Spleen (tissue), 11 donors: ENCODE measurements around the gene NCOA1. TPM values are rescaled to one million over a fixed set of nuclear protein-coding genes. Genes with fewer than 3 reads are reported as not detected.

Source experiments
- DNase-seq: peaks from one replicate; pipeline ENCODE4 v3.0.0-alpha.2; 2020
- H3K27ac ChIP-seq, 8 donors: fragments of 200-600 bp; sonication (generic) in 7 of 8; 1 replicate in 4 of 8; 2 replicates in 4 of 8; pipeline versions ENCODE4 v1.5.0 to v1.8.0; 2016 to 2021; ENCODE audit warnings: inconsistent platforms in 4 of 8, mild to moderate bottlenecking in 4 of 8, moderate library complexity in 1 of 8
- H3K27me3 ChIP-seq, 7 donors: fragments of 200-600 bp; sonication (generic) in 6 of 7; replicated peaks in 1 of 7; 1 replicate in 4 of 7; 2 replicates in 3 of 7; pipeline versions ENCODE4 v1.5.0 to v1.8.0; 2016 to 2021; ENCODE audit warnings: inconsistent platforms in 3 of 7, mild to moderate bottlenecking in 1 of 7
- H3K36me3 ChIP-seq, 6 donors: fragments of 200-600 bp; sonication (generic) in 5 of 6; 1 replicate in 4 of 6; 2 replicates in 2 of 6; pipeline versions ENCODE4 v1.5.0 to v1.8.0; 2016 to 2021; ENCODE audit warnings: inconsistent platforms in 2 of 6
- H3K4me1 ChIP-seq, 6 donors: fragments of 200-600 bp; sonication (generic) in 5 of 6; 1 replicate in 3 of 6; 2 replicates in 3 of 6; pipeline versions ENCODE4 v1.5.0 to v1.8.0; 2016 to 2021; ENCODE audit warnings: inconsistent platforms in 3 of 6
- H3K4me3 ChIP-seq, 8 donors: fragments of 200-600 bp; sonication (generic) in 7 of 8; 1 replicate in 4 of 8; 2 replicates in 4 of 8; pipeline versions ENCODE4 v1.5.0 to v1.8.0; 2016 to 2021; ENCODE audit warnings: inconsistent platforms in 4 of 8, mild to moderate bottlenecking in 4 of 8, moderate library complexity in 2 of 8
- H3K9me3 ChIP-seq, 8 donors: fragments of 200-600 bp; sonication (generic) in 7 of 8; 1 replicate in 4 of 8; 2 replicates in 4 of 8; pipeline versions ENCODE4 v1.5.0 to v1.8.0; 2016 to 2021; ENCODE audit warnings: inconsistent platforms in 4 of 8
- CTCF ChIP-seq, 11 experiments: fragments of 200-600 bp in 7 of 11; fragments of 450-650 bp in 4 of 11; sonication (generic) in 4 of 11; IDR thresholded peaks in 8 of 11; conservative IDR thresholded peaks in 3 of 11; 1 replicate in 7 of 11; 2 replicates in 4 of 11; pipeline versions ENCODE4 v1.4.0 to v1.8.0; 2016 to 2021; ENCODE audit warnings: antibody characterized with exemption in 11 of 11, inconsistent platforms in 4 of 11, mild to moderate bottlenecking in 1 of 11
- POLR2A ChIP-seq, 3 donors: fragments of 450-650 bp; IDR thresholded peaks; one replicate each; pipeline ENCODE4 v1.5.1; 2017; ENCODE audit warnings: antibody characterized with exemption in 3 of 3, mild to moderate bottlenecking in 1 of 3
- POLR2AphosphoS5 ChIP-seq, 3 donors: sonication (generic); formaldehyde crosslinking; IDR thresholded peaks; one replicate each; pipeline ENCODE4 v1.5.1; 2017; ENCODE audit warnings: antibody characterized with exemption in 3 of 3
- WGBS, 5 donors: extraction: QIAGEN DNeasy Blood & Tissue Kit in 3 of 5; methylation state at CpG; one replicate each; pipeline versions ENCODE4 v1.1.5 to v1.1.7; 2013 to 2018; 5-methylcytosine and 5-hydroxymethylcytosine counted together
- intact Hi-C: fragments of 100-400 bp; cut with DNase I; formaldehyde crosslinking; loops from one replicate; pipeline ENCODE4 v1.15.0; 2023; ENCODE audit warnings: low total_unique reads
- polyA plus RNA-seq, 3 donors: library from polyadenylated mRNA; stranded (reverse); fragments of 200-250 nt; gene quantifications; one replicate each; pipeline ENCODE4 v1.2.1, GENCODE V29; 2013
- total RNA-seq, 7 donors: library from RNA; depleted of rRNA in 3 of 7; stranded (reverse); fragments of >200 nt in 3 of 7; fragmentation: NEBNext Ultra II Directional in 4 of 7; extraction: Animal tissue kit (Norgen Biotek cat#: 25700) in 4 of 7; gene quantifications; one replicate each; pipeline versions ENCODE4 v1.1.0 to v1.2.1, GENCODE V29; 2016 to 2021
- donor health status: healthy with polysubstance abuse.
- donor health status: DM: no; HTN: no; CAD: no; lungs with moderate emphysema.
- donor health status: DM: no; HTN: no; CAD: no.
- donor health status: Bipolar disorder and iron deficiency.
- donor health status: healthy.
- donor health status: DM: no; HTN: no; CAD: no.
- donor health status: DM: yes; HTN: yes; CAD: no.

The NCOA1 gene
- total and polyA plus RNA-seq, 10 donors = 4.4 to 73.6 (median 54.4) TPM

GRCh38 chr2:24667542-24667941, 176.5 kb downstream of the NCOA1 start:
- intact Hi-C loops = no loop called here
- no peaks in the 10 kb centered on the region for H3K9me3 ChIP-seq
- no peak for DNase-seq
- H3K36me3 ChIP-seq = peaks cover 0 to 51% (median 3%) of the 10 kb centered on the region in 6 donors
- no peak for TF ChIP-seq POLR2A (IDR thresholded peaks at IDR 0.05)
- no peak for TF ChIP-seq CTCF (IDR thresholded peaks at IDR 0.05 in 8 of 11, conservative IDR thresholded peaks at IDR 0.05 in 3 of 11)
- TF ChIP-seq POLR2AphosphoS5 (IDR thresholded peaks at IDR 0.05) = no peak
- peaks cover 0 to 6% (median 0%) of the 10 kb centered on the region in 6 donors for H3K4me1 ChIP-seq
- WGBS, 5 donors = 94 to 100% (median 98%) methylated on average over 1 of the region's 1 CpG
- H3K4me3 ChIP-seq = no peak overlapping the region
- no peak overlapping the region for H3K27ac ChIP-seq
- no peaks in the 10 kb centered on the region for H3K27me3 ChIP-seq

GRCh38 chr2:24671230-24671629, 180.2 kb downstream of the NCOA1 start:
- H3K36me3 ChIP-seq = peaks cover 0 to 61% (median 3%) of the 10 kb centered on the region in 6 donors

GRCh38 chr2:24672589-24672988, 181.5 kb downstream of the NCOA1 start:
- no peaks in the 10 kb centered on the region for H3K27me3 ChIP-seq
- intact Hi-C loops = no loop called here
- WGBS, 5 donors = 53 to 79% (median 74%) methylated on average over 3 of the region's 3 CpGs

More at GRCh38 chr2:24671230-24671629, 180.2 kb downstream of the NCOA1 start:
- H3K27me3 ChIP-seq = no peaks in the 10 kb centered on the region
- no peak overlapping the region for H3K4me3 ChIP-seq
- intact Hi-C loops = no loop called here
- no peaks in the 10 kb centered on the region for H3K9me3 ChIP-seq
- H3K27ac ChIP-seq = no peak overlapping the region
- peaks cover 0 to 9% (median 0%) of the 10 kb centered on the region in 6 donors for H3K4me1 ChIP-seq
- TF ChIP-seq POLR2A (IDR thresholded peaks at IDR 0.05) (no peak), POLR2AphosphoS5 (IDR thresholded peaks at IDR 0.05) (no peak), CTCF (IDR thresholded peaks at IDR 0.05 in 8 of 11, conservative IDR thresholded peaks at IDR 0.05 in 3 of 11) (no peak)
- WGBS, 5 donors = 91 to 100% (median 97%) methylated on average over 1 of the region's 1 CpG
- no peak for DNase-seq

GRCh38 chr2:24675338-24675737, 184.3 kb downstream of the NCOA1 start:
- peaks cover 0 to 9% (median 0%) of the 10 kb centered on the region in 6 donors for H3K4me1 ChIP-seq
- 88 to 95% (median 92%) methylated on average over 7 of the region's 7 CpGs for WGBS, 5 donors
- H3K27me3 ChIP-seq = no peaks in the 10 kb centered on the region
- no peak overlapping the region for H3K4me3 ChIP-seq
- TF ChIP-seq CTCF (IDR thresholded peaks at IDR 0.05 in 8 of 11, conservative IDR thresholded peaks at IDR 0.05 in 3 of 11) (no peak), POLR2A (IDR thresholded peaks at IDR 0.05) (no peak), POLR2AphosphoS5 (IDR thresholded peaks at IDR 0.05) (no peak)
- no peak overlapping the region for H3K27ac ChIP-seq
- H3K9me3 ChIP-seq = no peaks in the 10 kb centered on the region
- H3K36me3 ChIP-seq = peaks cover 0 to 67% (median 11%) of the 10 kb centered on the region in 6 donors
- intact Hi-C loops = no loop called here
- no peak for DNase-seq

More at GRCh38 chr2:24672589-24672988, 181.5 kb downstream of the NCOA1 start:
- DNase-seq = no peak
- no peaks in the 10 kb centered on the region for H3K9me3 ChIP-seq
- no peak overlapping the region for H3K4me3 ChIP-seq
- H3K36me3 ChIP-seq = peaks cover 0 to 62% (median 9%) of the 10 kb centered on the region in 6 donors
- TF ChIP-seq POLR2A (IDR thresholded peaks at IDR 0.05) (no peak), POLR2AphosphoS5 (IDR thresholded peaks at IDR 0.05) (no peak), CTCF (IDR thresholded peaks at IDR 0.05 in 8 of 11, conservative IDR thresholded peaks at IDR 0.05 in 3 of 11) (no peak)
- H3K4me1 ChIP-seq = peaks cover 0 to 9% (median 0%) of the 10 kb centered on the region in 6 donors
- no peak overlapping the region for H3K27ac ChIP-seq
